Sigmoid colon (tissue), 7 donors: Measurements from ENCODE around the gene RPIA. TPM values are rescaled to one million over a fixed set of nuclear protein-coding genes. Genes with fewer than 3 reads are reported as not detected.

ENCODE experiments used
- DNase-seq: peaks from one replicate; pipeline ENCODE4 v3.0.0-alpha.2; 2019
- H3K27ac ChIP-seq, 4 donors: fragments of 200-600 bp; sonication (generic); one replicate each; pipeline ENCODE4 v1.5.1; 2016 to 2019; ENCODE audit warnings: mild to moderate bottlenecking in 1 of 4
- H3K27me3 ChIP-seq, 3 donors: fragments of 200-600 bp; sonication (generic); one replicate each; pipeline ENCODE4 v1.5.1; 2019; ENCODE audit warnings: mild to moderate bottlenecking in 1 of 3
- H3K36me3 ChIP-seq, 4 donors: fragments of 200-600 bp; sonication (generic); one replicate each; pipeline ENCODE4 v1.5.1; 2016 to 2019
- H3K4me1 ChIP-seq, 4 donors: fragments of 200-600 bp; sonication (generic); one replicate each; pipeline ENCODE4 v1.5.1; 2017 to 2019
- H3K4me3 ChIP-seq, 4 donors: fragments of 200-600 bp; sonication (generic); one replicate each; pipeline ENCODE4 v1.5.1; 2017 to 2019; ENCODE audit warnings: mild to moderate bottlenecking in 2 of 4, moderate library complexity in 1 of 4
- H3K9me3 ChIP-seq, 4 donors: fragments of 200-600 bp in 3 of 4; sonication (generic) in 3 of 4; one replicate each; pipeline versions ENCODE4 v1.5.1 to v1.6.1; 2013 to 2019
- EP300 ChIP-seq, 4 donors: sonication (generic); formaldehyde crosslinking; IDR thresholded peaks; one replicate each; pipeline ENCODE4 v1.6.1; 2017; ENCODE audit warnings: antibody characterized with exemption in 4 of 4
- POLR2A ChIP-seq, 2 donors: fragments of 450-650 bp; IDR thresholded peaks; one replicate each; pipeline ENCODE4 v1.6.1; 2016; ENCODE audit warnings: antibody characterized with exemption in 2 of 2, mild to moderate bottlenecking in 2 of 2, moderate library complexity in 2 of 2
- POLR2AphosphoS5 ChIP-seq, 4 donors: sonication (generic); formaldehyde crosslinking; IDR thresholded peaks; one replicate each; pipeline ENCODE4 v1.6.1; 2017; ENCODE audit warnings: antibody characterized with exemption in 4 of 4
- WGBS, 2 donors: extraction: QIAGEN DNeasy Blood & Tissue Kit; methylation state at CpG; one replicate each; pipeline ENCODE4 v1.1.7; 2013; 5-methylcytosine and 5-hydroxymethylcytosine counted together
- intact Hi-C: fragments of 100-400 bp; cut with DNase I; formaldehyde crosslinking; loops from one replicate; pipeline ENCODE4 v1.15.1; 2023
- polyA plus RNA-seq, 3 donors: library from polyadenylated mRNA; stranded (reverse); fragments of 200-250 nt; gene quantifications; one replicate each; pipeline ENCODE4 v1.2.3, GENCODE V29; 2013
- total RNA-seq, 4 donors: library from RNA; depleted of rRNA; stranded (reverse); fragments of >200 nt; gene quantifications; one replicate each; pipeline ENCODE4 v1.1.0, GENCODE V29; 2016
- TF ChIP-seq, protein P1 (sequence below), 4 experiments: fragments of 450-650 bp in 3 of 4; fragments of 200-600 bp in 1 of 4; IDR thresholded peaks; one replicate each; pipeline ENCODE4 v1.5.1; 2016 to 2019; ENCODE audit warnings: antibody characterized with exemption in 4 of 4, mild to moderate bottlenecking in 3 of 4, moderate library complexity in 2 of 4
- donor health status: healthy with polysubstance abuse.
- donor health status: Bipolar disorder and iron deficiency.
- donor health status: healthy.

RPIA gene
- total and polyA plus RNA-seq, 7 donors = 1.1 to 38.3 (median 8.2) TPM

DNA sequence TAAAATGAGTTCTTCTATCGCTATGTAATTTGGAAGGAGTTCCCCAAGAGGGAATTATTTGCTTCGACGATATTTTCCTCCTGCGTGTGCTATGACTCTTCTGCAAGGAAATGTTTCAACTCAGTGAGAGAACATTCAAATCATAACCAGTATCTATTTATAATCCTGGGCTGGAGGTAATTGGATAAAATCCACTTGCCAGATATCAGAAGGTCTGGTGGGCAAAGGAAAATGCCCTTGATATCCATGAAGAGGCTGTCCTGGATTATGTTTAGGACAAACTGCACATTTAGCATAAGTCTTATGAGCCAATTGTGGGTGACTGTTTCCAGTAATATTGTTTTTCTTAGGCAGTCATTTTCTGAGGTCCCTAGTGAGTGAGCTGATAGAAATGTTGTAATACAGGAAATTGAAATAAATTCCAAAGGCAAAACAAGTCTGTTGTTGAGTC, 17.7 kb downstream of the RPIA start:
- WGBS, 2 donors = 96 to 98% methylated on average over 4 of the region's 4 CpGs
- TF ChIP-seq POLR2AphosphoS5 (IDR thresholded peaks at IDR 0.05) (no peak), EP300 (IDR thresholded peaks at IDR 0.05) (no peak), POLR2A (IDR thresholded peaks at IDR 0.05) (no peak)
- TF ChIP-seq, protein P1, sequence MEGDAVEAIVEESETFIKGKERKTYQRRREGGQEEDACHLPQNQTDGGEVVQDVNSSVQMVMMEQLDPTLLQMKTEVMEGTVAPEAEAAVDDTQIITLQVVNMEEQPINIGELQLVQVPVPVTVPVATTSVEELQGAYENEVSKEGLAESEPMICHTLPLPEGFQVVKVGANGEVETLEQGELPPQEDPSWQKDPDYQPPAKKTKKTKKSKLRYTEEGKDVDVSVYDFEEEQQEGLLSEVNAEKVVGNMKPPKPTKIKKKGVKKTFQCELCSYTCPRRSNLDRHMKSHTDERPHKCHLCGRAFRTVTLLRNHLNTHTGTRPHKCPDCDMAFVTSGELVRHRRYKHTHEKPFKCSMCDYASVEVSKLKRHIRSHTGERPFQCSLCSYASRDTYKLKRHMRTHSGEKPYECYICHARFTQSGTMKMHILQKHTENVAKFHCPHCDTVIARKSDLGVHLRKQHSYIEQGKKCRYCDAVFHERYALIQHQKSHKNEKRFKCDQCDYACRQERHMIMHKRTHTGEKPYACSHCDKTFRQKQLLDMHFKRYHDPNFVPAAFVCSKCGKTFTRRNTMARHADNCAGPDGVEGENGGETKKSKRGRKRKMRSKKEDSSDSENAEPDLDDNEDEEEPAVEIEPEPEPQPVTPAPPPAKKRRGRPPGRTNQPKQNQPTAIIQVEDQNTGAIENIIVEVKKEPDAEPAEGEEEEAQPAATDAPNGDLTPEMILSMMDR (IDR thresholded peaks at IDR 0.05) = no peak
- H3K9me3 ChIP-seq = no peaks in the 10 kb centered on the region

DNA sequence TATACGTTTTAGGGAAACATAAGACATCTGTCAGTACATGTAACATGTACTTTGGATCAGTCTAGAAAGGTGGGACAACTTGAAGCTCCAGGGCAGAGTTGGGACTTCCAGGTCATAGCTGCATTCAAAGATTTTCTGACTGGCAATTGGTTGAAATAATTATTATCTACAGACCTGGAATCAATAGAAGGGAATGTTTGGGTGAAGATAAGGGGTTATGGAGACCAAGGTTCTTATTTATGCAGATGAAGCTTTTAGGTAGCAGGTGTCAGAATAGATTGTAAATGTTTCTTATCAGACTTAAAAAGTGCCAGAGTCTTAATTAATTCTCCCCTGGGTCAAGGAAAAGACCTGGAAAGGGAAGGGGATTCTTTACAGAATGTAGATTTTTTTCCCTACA, 19.8 kb downstream of the RPIA start:
- TF ChIP-seq POLR2AphosphoS5 (IDR thresholded peaks at IDR 0.05) (no peak), POLR2A (IDR thresholded peaks at IDR 0.05) (no peak), EP300 (IDR thresholded peaks at IDR 0.05) (no peak)
- TF ChIP-seq, protein P1 (IDR thresholded peaks at IDR 0.05) = no peak
- H3K27ac ChIP-seq = no peak overlapping the region
- H3K4me3 ChIP-seq = no peak overlapping the region
- no peaks in the 10 kb centered on the region for H3K4me1 ChIP-seq
- intact Hi-C loops = no loop called here
- DNase-seq = no peak
- 79% methylated on average over 1 of the region's 1 CpG for WGBS, 2 donors
- H3K27me3 ChIP-seq = no peaks in the 10 kb centered on the region
- H3K36me3 ChIP-seq = no peaks in the 10 kb centered on the region
- no peaks in the 10 kb centered on the region for H3K9me3 ChIP-seq

More for the DNA sequence above, 17.7 kb downstream of the RPIA start:
- no peaks in the 10 kb centered on the region for H3K4me1 ChIP-seq
- H3K27me3 ChIP-seq = no peaks in the 10 kb centered on the region
- no peak for DNase-seq
- peak overlapping the region in 1 of 4 donors; percentile 22 for H3K27ac ChIP-seq
- H3K4me3 ChIP-seq = no peak overlapping the region
- peaks cover 0 to 3% (median 2%) of the 10 kb centered on the region in 4 donors for H3K36me3 ChIP-seq
- intact Hi-C loops = no loop called here

DNA sequence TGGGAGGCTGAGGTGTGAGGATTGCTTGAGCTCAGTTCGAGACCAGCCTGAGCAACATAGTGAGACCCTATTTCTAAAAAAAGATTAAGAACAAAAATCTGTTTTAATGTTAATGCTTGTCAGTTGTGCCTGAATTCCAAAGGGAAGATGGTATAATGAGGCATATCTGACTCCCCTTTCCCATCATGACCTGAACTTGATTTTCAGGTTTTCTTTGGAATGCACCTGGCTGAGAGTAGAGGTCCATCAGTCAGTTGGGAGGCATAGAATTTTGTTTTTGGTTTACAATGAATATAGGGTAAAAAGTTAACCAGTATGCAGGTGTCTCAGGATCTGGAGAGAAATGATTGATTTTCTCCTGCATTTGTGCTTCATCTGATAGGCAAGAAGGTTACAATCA, 20.4 kb downstream of the RPIA start:
- Histone ChIP-seq H3K27me3 (no peaks in the 10 kb centered on the region), H3K36me3 (no peaks in the 10 kb centered on the region), H3K27ac (no peak overlapping the region), H3K9me3 (no peaks in the 10 kb centered on the region), H3K4me3 (no peak overlapping the region), H3K4me1 (no peaks in the 10 kb centered on the region)
- WGBS, 2 donors = 96 to 100% methylated on average over 1 of the region's 1 CpG
- intact Hi-C loops = no loop called here
- no peak for DNase-seq
- TF ChIP-seq POLR2AphosphoS5 (IDR thresholded peaks at IDR 0.05) = no peak
- TF ChIP-seq EP300 (IDR thresholded peaks at IDR 0.05) = no peak
- no peak for TF ChIP-seq POLR2A (IDR thresholded peaks at IDR 0.05)
- TF ChIP-seq, protein P1 (IDR thresholded peaks at IDR 0.05) = no peak

DNA sequence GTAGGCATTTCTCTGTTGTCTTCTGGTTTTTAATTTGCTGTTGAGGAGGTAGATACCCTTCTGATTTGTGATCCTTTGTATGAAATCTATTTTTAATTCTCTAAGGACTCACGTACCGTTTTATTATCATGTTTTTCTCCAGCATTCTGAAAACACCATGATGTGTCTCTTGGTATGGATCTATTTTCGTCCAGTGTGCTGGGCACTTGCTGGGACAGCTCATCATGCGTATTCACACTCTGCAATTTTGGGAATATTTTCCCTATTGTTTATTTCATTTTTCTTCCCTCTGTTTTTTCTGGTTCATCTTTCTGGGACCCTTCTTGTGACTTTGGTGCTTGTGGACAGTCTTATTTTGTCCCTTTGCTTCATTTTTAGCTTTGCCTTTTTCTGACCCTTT, 21.9 kb downstream of the RPIA start:
- 97% methylated on average over 4 of the region's 4 CpGs for WGBS, 2 donors
- H3K4me1 ChIP-seq = no peaks in the 10 kb centered on the region
- H3K36me3 ChIP-seq = no peaks in the 10 kb centered on the region
- no peaks in the 10 kb centered on the region for H3K9me3 ChIP-seq
- H3K4me3 ChIP-seq = no peak overlapping the region
- no peaks in the 10 kb centered on the region for H3K27me3 ChIP-seq
- intact Hi-C loops = no loop called here
- H3K27ac ChIP-seq = no peak overlapping the region
- no peak for DNase-seq
- TF ChIP-seq POLR2AphosphoS5 (IDR thresholded peaks at IDR 0.05) = no peak
- TF ChIP-seq, protein P1 (IDR thresholded peaks at IDR 0.05) = no peak
- no peak for TF ChIP-seq EP300 (IDR thresholded peaks at IDR 0.05)
- no peak for TF ChIP-seq POLR2A (IDR thresholded peaks at IDR 0.05)

DNA sequence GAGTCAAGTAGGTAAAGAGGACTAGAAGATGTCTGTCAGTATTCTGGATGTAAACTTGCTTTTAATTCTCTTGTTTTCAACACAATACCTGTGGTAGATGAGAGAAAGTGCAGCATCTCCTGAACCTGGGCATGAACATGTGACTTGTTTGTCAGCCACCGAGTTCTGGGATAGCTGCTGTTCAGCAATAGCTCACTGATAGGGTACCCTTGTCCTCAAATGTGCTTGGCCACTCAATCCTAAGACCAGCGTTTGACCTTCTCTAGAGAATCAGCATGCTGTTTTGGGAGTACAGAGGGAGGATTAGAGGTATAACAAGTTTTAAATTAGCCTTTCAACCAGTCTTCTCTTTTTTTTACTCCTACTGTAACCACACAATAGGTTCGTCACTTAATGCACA, 23.2 kb downstream of the RPIA start:
- intact Hi-C loops = no loop called here
- Histone ChIP-seq H3K27me3 (no peaks in the 10 kb centered on the region), H3K27ac (no peak overlapping the region), H3K9me3 (no peaks in the 10 kb centered on the region), H3K36me3 (no peaks in the 10 kb centered on the region), H3K4me3 (no peak overlapping the region), H3K4me1 (no peaks in the 10 kb centered on the region)
- WGBS, 2 donors = 95 to 98% methylated on average over 3 of the region's 3 CpGs
- TF ChIP-seq POLR2A (IDR thresholded peaks at IDR 0.05) (no peak), EP300 (IDR thresholded peaks at IDR 0.05) (no peak), POLR2AphosphoS5 (IDR thresholded peaks at IDR 0.05) (no peak)
- TF ChIP-seq, protein P1 (IDR thresholded peaks at IDR 0.05) = no peak
- no peak for DNase-seq
